Ectodermal cell (in vitro differentiated cells): Measurements from ENCODE around the gene CCL1.
"Not testable (repeated sequence)": the region's sequence is repeated elsewhere in the genome, so short reads cannot be mapped to it uniquely, and the experiment has no call there.

ENCODE experiments used
- H3K27ac ChIP-seq: 2 replicates; pipeline ENCODE4 v1.7.0; 2013; ENCODE audit warnings: mild to moderate bottlenecking, low read depth, low read length; ENCODE audit not compliant: insufficient read depth, poor library complexity, severe bottlenecking
- H3K27me3 ChIP-seq: 2 replicates; pipeline ENCODE4 v1.7.0; 2013; ENCODE audit warnings: mild to moderate bottlenecking, low read length; ENCODE audit not compliant: insufficient read depth, control insufficient read depth, poor library complexity, severe bottlenecking
- H3K36me3 ChIP-seq: one replicate; pipeline ENCODE4 v1.7.0; 2013; ENCODE audit warnings: low read length; ENCODE audit not compliant: control insufficient read depth, insufficient read depth
- H3K4me1 ChIP-seq: one replicate; pipeline ENCODE4 v1.7.0; 2013; ENCODE audit warnings: low read length; ENCODE audit not compliant: control insufficient read depth, insufficient read depth
- H3K4me3 ChIP-seq: 2 replicates; pipeline ENCODE4 v1.7.0; 2013; ENCODE audit warnings: low read depth, low read length, control low read depth; ENCODE audit not compliant: insufficient read depth
- H3K9me3 ChIP-seq: 2 replicates; pipeline ENCODE4 v1.7.0; 2013; ENCODE audit warnings: mild to moderate bottlenecking, low read length, moderate library complexity; ENCODE audit not compliant: control insufficient read depth
- WGBS, 2 experiments: methylation state at CpG; one replicate each; pipeline ENCODE4 v1.1.7; 2013; ENCODE audit warnings: missing lambda C conversion rate in 2 of 2; 5-methylcytosine and 5-hydroxymethylcytosine counted together

Gene CCL1

DNA sequence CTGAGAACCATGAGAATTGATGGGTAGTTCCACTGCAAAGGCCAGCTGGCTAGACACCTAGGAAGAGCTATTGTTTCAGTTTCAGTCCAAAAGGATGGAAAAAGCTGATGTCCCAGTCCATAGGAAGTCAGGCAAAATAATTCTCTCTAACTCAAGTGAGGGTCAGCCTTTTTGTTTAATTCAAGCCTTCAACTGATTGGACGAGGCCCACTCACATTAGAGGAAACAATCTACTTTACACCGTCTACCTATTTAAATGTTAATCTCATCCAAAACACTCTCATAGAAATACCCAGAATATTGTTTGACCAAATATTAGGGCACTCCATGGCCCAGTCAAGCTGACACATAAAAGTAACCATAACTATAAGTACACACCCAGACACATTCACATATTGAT lies 21.1 kb downstream of the CCL1 start:
- WGBS, 2 experiments, result 94 to 95% methylated on average over 2 of the region's 2 CpGs
- H3K27me3 ChIP-seq, result no peaks in the 10 kb centered on the region
- H3K4me1 ChIP-seq, result no peaks in the 10 kb centered on the region
- no peaks in the 10 kb centered on the region for H3K9me3 ChIP-seq
- no peaks in the 10 kb centered on the region for H3K36me3 ChIP-seq
- no peak overlapping the region for H3K27ac ChIP-seq
- no peak overlapping the region for H3K4me3 ChIP-seq

DNA sequence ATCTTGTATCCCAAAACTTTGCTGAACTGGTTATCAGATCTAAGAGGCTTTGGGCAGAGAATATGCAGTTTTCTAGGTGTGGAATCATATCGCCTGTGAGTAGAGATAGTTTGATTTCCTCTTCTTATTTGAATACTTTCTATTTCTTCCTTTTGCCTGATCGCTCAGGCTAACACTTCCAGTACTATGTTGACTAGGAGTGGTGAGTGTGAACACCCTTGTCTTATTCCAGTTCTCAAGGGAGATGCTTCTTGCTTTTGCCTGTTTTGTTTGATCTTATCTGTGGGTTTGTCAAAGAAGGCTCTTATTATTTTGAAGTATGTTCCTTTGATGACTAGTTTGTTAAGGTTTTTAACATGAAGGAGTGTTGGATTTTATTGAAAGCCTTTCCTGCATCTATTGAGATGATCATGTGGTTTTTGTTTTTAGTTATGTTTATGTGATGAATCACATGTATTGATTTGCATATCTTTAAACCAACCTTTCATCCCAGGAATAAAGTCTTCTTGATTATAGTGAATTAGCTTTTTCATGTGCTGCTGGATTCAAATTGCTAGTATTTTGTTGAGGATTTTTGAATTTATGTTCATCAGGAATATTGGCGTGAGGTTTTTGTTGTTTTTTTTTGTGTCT lies 23.8 kb downstream of the CCL1 start:
- WGBS, 2 experiments, result 73 to 86% methylated on average over 2 to 3 of the region's 3 CpGs
- Histone ChIP-seq H3K27me3 (no peaks in the 10 kb centered on the region), H3K36me3 (no peaks in the 10 kb centered on the region)

DNA sequence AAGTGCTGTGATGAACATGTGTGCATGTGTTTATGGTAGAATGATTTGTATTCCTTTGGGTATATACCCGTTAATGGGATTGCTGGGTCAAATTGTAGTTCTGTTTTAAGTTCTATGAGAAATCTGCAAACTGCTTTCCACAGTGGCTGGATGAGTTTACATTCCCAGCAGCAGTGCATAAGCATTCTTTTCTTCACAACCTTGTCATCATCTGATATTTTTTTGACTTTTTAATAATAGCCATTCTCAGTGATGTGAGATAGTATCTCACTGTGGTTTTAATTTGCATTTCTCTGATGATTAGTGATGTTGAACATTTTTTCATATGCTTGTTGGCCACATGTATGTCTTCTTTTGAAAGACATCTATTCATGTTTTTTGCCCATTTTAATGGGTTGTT lies 25.3 kb downstream of the CCL1 start:
- H3K4me3 ChIP-seq, result no peak overlapping the region
- H3K36me3 ChIP-seq, result no peaks in the 10 kb centered on the region
- H3K9me3 ChIP-seq, result no peaks in the 10 kb centered on the region
- no peaks in the 10 kb centered on the region for H3K4me1 ChIP-seq
- H3K27ac ChIP-seq, result no peak overlapping the region
- 100% methylated on average over 1 of the region's 1 CpG for WGBS, 2 experiments
- H3K27me3 ChIP-seq, result no peaks in the 10 kb centered on the region

More for the DNA sequence above, 23.8 kb downstream of the CCL1 start:
- Histone ChIP-seq H3K4me1 (no peaks in the 10 kb centered on the region), H3K9me3 (no peaks in the 10 kb centered on the region), H3K27ac (no peak overlapping the region), H3K4me3 (no peak overlapping the region)

DNA sequence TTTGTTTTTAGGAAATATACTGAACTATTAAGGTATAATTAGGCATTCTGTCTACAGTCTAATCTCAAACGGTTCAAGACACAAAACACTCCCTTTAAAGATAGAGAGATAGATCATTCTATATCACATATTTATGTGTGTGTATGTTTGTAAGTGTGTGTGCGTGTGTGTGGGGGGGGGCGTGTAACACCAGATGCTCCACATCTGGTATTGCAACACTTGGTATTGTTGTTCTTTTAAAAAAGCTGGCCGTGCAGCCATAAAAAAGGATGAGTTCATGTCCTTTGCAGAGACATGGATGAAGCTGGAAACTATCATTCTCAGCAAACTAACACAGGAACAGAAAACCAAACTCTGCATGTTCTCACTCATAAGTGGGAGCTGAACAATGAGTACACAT lies 35.5 kb downstream of the CCL1 start:
- not testable (repeated sequence) for H3K4me1 ChIP-seq, H3K4me3 ChIP-seq, H3K27ac ChIP-seq, H3K9me3 ChIP-seq, H3K36me3 ChIP-seq, H3K27me3 ChIP-seq
- WGBS, 2 experiments, result 57 to 74% methylated on average over 3 of the region's 4 CpGs

DNA sequence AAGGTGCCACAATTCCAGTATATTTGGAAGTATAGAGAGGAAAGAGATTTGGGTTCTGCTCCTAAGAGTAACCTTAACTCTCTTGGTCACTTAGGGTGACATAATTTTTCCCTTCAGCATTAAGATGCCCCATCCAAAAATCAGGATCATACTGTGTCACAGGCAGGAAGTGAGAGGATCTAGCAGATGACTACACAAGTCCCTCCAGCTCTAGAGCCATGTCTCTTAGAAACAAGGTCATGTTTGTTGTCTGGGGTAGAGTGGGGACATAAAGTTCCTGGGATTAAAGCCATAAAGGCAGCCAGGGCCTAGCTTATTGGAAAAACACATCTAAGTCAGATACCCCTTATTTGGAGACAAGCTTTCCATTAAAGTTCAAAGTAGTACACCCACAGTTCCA lies 41.1 kb downstream of the CCL1 start:
- no peaks in the 10 kb centered on the region for H3K36me3 ChIP-seq
- H3K4me1 ChIP-seq, result no peaks in the 10 kb centered on the region
- H3K4me3 ChIP-seq, result no peak overlapping the region
- no peak overlapping the region for H3K27ac ChIP-seq
- H3K27me3 ChIP-seq, result no peaks in the 10 kb centered on the region
- H3K9me3 ChIP-seq, result no peaks in the 10 kb centered on the region

DNA sequence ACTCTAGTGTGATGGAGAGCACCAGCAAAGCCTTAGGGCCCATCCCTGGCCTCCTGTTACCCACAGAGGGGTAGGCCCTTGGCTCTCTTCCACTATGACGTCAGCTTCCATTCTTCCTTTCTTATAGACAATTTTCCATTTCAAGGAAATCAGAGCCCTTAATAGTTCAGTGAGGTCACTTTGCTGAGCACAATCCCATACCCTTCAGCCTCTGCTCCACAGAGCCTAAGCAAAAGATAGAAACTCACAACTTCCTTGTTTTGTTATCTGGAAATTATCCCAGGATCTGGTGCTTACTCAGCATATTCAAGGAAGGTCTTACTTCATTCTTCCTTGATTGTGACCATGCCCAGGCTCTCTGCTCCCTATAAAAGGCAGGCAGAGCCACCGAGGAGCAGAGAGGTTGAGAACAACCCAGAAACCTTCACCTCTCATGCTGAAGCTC lies 44.0 kb downstream of the CCL1 start, which contains the start of gene CCL8:
CCL8 (plus strand) TSS at position 397 of the 445 bp plus-strand sequence. CDS start 67 bp downstream, outside the sequence.
- Histone ChIP-seq H3K4me1 (no peaks in the 10 kb centered on the region), H3K9me3 (no peaks in the 10 kb centered on the region), H3K4me3 (no peak within 1 kb of the TSS), H3K27ac (no peak within 1 kb of the TSS), H3K36me3 (no peaks in the 10 kb centered on the region), H3K27me3 (peaks cover 1% of the 10 kb centered on the region)
- 93 to 96% methylated on average over 2 of the region's 2 CpGs for WGBS, 2 experiments

DNA sequence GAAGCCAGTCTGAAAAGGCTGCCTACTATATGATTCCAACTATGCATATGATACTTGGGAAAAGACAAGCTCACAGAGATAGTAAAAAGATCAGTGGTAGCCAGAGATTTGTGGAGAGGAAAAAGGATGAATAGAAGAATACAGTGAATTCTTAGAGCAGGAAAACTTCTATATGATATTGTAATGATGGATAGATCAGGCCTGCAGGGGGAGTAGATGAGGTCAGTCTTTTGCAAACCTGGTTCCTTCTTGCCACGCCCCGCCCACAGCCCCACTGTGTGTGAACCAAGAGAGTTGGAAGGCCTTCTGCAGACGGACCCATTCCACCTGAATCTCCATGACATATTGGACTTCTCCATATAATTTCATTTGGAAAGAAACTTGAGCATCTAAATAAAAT lies 44.6 kb downstream of the CCL1 start:
- Histone ChIP-seq H3K36me3 (no peaks in the 10 kb centered on the region), H3K27me3 (peaks cover 4% of the 10 kb centered on the region), H3K4me1 (no peaks in the 10 kb centered on the region), H3K27ac (no peak overlapping the region), H3K4me3 (no peak overlapping the region), H3K9me3 (no peaks in the 10 kb centered on the region)
- WGBS, 2 experiments, result 55 to 64% methylated on average over 3 of the region's 3 CpGs

DNA sequence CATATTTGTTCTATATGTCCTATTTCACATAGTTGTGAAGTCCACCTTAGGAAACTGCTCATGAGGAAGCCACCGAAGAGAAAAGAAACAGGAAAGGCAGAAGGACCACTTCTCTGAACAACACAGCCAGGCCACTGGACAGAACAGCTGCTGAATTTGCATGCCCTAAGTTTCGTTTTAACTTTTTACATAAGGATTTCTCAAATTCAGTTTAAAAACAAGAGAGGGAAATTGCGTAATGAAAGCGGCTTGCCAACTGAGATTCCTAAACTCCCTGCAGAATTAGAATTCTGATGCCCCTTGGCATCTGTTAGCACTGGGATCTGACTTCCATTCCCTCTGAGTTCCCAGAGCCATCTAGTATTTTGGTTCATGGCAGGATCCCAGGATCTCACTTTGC lies 48.8 kb downstream of the CCL1 start:
- no peak overlapping the region for H3K4me3 ChIP-seq
- H3K9me3 ChIP-seq, result no peaks in the 10 kb centered on the region
- H3K27ac ChIP-seq, result no peak overlapping the region
- WGBS, 2 experiments, result 88 to 91% methylated on average over 4 of the region's 4 CpGs
- H3K4me1 ChIP-seq, result no peaks in the 10 kb centered on the region
- no peaks in the 10 kb centered on the region for H3K36me3 ChIP-seq
- peaks cover 4% of the 10 kb centered on the region for H3K27me3 ChIP-seq

DNA sequence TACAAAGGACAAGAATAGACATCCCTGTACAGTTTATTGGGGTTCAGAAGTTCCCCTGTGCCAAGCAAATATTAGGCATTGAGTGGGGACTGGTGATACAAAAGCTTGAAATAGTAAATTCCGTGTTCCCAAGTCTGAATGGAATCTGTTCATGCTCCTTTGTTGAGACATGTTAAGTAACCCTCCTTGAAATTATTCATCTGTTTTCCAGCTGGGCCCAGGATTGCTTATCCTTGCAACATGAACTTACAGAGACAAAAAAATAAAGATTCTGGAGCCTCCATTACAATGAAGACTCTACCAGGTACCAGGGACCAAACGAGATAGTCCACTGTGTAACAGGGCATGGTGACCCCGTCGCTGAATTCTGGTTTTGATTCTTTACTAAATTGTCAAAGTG lies 49.9 kb downstream of the CCL1 start:
- WGBS, 2 experiments, result 93 to 97% methylated on average over 4 of the region's 4 CpGs
- Histone ChIP-seq H3K4me3 (no peak overlapping the region), H3K27me3 (peaks cover 4% of the 10 kb centered on the region), H3K4me1 (no peaks in the 10 kb centered on the region), H3K9me3 (no peaks in the 10 kb centered on the region), H3K36me3 (no peaks in the 10 kb centered on the region), H3K27ac (no peak overlapping the region)

DNA sequence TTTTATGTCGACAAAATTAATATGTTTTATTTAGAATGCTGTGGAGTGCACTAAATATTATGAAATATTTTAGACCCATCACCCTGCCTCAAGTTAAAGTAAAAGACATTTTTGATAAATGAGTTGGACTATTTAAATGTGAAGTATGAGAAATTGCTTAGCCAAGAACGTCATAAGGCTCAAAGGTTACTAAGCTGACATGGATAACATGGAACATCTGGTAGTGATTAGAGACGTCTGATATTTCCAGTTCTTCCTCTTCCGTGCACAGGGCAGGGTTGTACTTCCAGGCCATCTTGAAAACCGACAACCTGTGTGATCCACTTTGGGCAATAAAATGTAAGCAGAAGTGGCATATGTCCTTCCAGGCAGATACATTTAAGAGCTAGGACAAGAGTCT lies 51.0 kb downstream of the CCL1 start:
- H3K27me3 ChIP-seq, result peaks cover 4% of the 10 kb centered on the region
- no peaks in the 10 kb centered on the region for H3K36me3 ChIP-seq
- H3K4me3 ChIP-seq, result no peak overlapping the region
- no peaks in the 10 kb centered on the region for H3K9me3 ChIP-seq
- 69 to 71% methylated on average over 4 to 5 of the region's 5 CpGs for WGBS, 2 experiments
- H3K27ac ChIP-seq, result no peak overlapping the region
- H3K4me1 ChIP-seq, result no peaks in the 10 kb centered on the region

DNA sequence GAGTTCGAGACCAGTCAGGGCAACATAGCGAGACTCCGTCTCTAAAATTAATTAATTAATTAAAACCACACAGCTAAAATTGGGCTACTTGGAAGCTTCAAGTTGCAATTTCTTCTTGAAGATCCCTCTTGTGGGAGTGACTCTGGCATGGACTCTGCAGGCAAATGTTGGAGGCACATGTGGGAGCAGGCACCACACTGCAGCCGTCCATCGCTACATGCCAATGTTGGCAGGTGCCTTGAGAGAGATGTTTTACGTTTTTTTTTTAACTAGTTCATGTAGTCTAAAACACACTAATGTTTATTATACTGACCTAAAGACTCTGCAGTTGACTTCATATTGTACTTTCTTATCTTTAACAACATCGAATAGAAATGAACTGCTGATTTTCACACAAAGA lies 51.7 kb downstream of the CCL1 start:
- no peaks in the 10 kb centered on the region for H3K4me1 ChIP-seq

More for the DNA sequence above, 51.7 kb downstream of the CCL1 start:
- Histone ChIP-seq H3K27ac (no peak overlapping the region), H3K27me3 (peaks cover 4% of the 10 kb centered on the region), H3K9me3 (no peaks in the 10 kb centered on the region), H3K36me3 (no peaks in the 10 kb centered on the region), H3K4me3 (no peak overlapping the region)
- 87 to 92% methylated on average over 5 to 7 of the region's 7 CpGs for WGBS, 2 experiments
